HG03095 (cell line): ENCODE measurements around the gene PDLIM3.
"Not testable (repeated sequence)": the region's sequence is repeated elsewhere in the genome, so short reads cannot be mapped to it uniquely, and the experiment has no call there.

Experiments used
- ATAC-seq: cut with Tn5 transposase; IDR thresholded peaks from one replicate; pipeline ENCODE4 v1.9.1; 2021; ENCODE audit warnings: moderate library complexity; ENCODE audit not compliant: unreplicated experiment

The PDLIM3 gene, protein sequence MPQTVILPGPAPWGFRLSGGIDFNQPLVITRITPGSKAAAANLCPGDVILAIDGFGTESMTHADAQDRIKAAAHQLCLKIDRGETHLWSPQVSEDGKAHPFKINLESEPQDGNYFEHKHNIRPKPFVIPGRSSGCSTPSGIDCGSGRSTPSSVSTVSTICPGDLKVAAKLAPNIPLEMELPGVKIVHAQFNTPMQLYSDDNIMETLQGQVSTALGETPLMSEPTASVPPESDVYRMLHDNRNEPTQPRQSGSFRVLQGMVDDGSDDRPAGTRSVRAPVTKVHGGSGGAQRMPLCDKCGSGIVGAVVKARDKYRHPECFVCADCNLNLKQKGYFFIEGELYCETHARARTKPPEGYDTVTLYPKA

DNA sequence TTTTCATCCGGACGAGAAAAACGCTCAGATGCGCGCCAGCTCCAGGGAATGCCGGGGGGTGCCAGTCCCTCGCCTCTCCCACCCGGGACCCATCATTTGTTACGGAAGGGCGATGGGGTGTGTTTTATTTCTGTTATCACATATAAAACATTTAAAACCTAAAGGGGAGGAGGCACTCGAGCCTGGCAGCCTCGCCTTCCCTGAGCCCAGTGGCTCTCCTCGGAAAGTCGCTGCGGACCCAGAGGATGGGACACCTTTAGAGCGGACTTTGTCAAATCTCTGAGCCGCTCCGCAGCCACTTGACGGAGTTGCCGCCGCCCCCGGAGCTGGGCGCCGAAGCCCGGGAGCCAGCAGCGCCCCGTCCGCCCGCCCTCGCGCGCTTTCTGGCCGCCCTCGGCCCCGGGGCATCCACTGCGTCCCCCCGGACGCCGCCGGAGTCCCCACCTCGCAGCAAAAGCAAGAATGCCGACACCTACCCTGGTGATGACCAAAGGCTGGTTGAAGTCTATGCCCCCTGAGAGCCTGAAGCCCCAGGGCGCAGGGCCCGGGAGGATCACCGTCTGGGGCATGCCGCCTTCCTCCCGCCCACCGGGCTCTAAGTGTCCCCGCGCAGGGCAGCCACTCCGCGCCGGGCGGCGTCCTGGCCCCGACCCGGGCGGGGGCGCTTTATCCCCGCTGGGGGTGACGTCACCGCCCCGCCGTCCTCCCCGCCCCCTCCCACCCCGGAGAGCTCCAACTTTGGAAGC is at the start of gene PDLIM3:
PDLIM3 (minus strand) TSS at position 642 of the 746 bp plus-strand sequence; CDS start at position 569, 73 bp downstream.
- no peak for ATAC-seq

DNA sequence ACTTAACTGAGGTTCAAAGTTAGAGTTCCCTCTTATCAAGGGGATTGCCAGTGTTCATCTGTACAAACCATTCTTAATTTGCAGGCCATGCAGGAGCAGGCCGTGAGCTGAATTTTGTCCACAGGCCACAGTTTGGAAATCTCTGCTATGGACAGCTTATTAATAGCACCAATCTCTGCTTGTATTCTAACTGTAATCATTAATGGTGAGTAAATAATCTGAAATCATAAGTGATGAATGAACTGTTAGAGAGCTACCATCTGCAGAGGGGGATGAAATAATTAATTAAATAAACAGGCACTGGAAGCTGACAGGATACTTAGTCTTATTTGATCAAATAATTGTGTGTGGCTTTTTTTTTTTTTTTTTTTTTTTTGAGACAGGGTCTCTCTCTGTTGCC is 48.5 kb upstream of the PDLIM3 start:
- ATAC-seq: no peak

DNA sequence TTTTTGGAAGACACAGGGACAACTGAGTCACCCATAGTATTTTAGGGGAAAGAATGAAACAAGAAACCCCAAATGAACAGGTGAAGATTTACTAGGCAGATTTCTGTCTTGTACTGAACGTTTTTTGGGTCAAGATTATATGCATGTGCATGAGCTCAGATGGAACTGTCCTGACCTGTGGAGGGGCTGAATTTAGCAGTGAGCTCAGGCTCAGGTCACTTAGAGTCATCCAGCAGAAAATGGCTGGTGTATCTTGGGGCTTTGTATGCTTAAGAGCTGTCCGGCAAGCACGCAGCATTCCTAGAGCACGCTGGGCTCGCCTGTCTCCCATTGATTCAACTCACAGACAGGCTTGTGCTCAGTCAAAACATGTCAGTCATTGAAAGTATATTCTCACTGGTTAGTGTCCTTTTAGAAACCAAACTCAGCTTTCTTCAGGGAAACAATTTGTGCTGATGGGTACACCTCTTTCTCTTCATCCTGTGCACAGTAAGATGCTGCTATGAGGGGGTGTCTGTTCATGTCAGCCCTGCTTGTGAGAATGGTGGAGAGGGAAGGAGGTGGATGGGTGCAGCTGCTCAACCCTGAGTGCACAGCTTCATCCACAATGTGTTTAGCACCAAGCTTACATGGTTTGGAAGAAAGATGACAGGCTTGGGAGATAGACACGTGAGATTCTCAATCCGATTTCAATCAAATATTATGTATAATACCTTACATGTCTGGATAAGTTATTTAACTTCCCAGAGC is 47.5 kb upstream of the PDLIM3 start:
- no peak for ATAC-seq

DNA sequence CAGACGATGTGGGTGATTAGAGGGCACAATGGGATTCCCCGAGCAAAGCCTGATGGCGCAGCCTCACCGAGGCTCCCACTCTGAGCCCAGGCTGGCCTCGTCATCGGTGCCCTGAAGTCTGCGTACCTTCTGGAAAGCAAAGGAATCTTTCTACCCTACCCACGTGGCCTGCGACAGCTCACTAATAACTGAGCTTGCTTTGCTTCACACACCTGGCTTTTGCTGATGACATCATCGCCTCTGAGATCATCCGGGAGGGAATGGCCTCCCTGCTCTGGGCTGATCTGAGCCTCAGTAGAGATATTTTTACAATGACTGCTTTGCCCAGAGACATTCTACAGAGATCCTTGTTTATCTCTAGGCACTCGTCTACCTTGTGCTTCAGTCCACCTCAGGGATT is 45.4 kb upstream of the PDLIM3 start:
- no peak for ATAC-seq

DNA sequence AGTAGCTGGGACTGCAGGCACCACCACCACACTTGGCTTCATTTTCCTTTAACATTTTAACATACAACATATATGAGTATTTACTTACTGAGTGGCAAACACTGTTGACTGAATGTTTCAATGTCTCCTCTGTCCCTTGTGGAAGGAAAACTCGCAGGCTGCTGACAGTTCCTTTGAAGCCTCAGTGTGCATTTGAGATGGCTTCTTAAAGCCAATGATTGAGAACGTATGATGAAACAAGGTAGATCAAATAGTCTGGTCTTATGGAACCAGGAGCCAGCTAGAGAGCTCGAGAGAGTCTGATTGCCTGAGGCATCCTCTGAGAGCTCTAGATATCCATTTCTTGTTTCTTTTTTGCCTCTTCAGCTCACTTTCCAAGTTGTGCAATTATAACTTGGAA is 43.0 kb upstream of the PDLIM3 start:
- ATAC-seq: no peak

DNA sequence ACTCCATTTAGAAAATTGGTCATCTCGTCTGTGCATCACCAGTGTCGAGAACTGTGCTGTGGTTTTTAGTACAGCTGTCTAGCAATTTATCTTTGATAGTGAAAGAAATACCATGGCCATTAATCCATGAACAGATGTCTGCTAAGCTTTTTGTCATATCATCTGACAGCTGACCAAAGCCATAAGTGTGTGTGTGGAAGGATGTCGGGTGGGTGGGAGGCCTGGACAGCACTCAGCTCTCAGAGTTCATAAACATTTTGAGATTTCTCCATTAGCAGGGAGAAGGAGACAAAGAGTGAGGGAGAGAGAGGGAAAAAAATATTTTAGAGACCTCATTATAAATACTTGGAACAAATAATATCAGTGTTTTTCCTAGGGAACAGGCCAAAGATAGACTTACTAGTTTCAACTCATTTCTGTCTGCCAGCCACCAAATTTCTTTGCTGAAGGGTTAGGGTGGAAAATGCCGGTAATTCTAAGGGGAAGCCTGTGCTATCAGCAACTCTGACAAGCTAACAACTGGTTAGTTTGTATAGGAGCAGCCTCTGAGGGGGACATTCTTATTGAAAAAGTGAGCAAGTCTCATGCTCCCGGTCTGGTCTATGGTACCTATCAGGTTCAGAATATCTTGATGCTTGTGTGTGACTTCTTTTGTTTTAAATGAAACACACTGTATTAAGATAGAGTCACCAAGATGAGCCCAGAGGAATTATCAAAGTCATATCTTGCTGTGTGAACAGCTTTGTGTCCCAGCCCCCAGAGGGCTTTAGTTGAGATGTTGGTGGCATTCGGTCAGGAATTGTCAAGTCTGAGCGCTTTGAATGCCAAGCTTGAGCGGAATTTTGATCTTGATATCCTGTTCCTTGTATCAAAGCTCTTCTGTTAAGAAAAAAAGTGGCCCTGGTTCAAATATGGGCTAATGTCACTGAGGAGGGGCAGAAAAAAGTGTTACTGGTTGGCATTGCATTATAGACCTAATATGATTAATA is 41.9 kb upstream of the PDLIM3 start:
- no peak for ATAC-seq

DNA sequence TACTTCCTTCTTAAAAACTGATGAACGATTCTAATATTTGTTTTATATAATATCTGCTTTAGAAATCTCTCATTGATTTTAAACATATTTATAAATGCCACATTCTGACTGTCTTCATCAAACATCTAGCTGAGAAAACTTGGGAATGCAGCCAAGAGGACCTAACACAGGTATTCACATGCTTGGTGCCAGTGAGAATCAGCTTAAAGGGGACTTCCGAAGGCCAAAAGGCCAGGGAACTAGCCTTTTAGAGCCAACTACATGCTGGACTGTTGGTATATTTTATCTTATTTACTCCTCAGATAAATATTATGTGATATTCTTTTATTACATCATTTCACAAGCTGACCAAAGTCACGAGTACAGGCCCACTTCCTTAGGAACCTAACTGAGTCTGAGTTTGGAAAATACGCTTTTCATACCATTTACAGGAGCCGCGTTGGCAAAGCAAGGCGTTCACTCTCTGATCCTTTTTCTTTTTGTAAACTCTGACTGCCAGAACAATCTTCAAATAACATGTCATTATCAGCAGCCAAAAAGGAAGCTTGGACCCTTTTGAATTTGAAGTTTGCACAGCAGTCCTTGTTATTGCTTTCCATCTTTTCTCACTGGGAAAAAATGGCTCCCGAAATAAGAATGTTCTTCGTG is 41.1 kb upstream of the PDLIM3 start:
- ATAC-seq: no peak

DNA sequence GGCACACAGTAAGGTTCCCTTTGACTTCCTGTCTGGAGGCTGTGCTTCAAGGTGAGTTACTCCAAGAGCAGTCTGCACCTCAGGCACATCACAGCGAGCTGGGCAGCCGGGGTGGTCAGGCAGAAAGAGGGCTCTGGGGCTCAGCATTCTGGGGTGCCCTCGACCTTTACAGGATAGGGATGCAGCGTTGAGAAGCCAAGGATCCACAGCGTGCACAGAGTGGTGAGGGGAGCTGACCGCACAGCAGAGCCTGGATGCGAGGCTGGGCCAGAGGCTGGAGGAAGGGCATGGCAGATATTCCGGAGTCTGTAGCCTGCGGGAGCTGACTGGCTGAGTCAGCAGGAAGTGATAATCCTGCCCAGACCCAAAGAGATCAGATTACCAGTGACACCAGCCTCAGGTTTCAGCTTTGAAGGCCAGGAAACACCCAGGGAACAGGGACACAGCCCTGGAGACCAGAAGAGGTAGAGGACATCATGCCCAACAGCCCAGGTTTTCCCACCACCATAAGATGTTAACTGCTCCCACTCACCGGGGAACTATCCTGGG is 38.4 kb upstream of the PDLIM3 start:
- no peak for ATAC-seq

DNA sequence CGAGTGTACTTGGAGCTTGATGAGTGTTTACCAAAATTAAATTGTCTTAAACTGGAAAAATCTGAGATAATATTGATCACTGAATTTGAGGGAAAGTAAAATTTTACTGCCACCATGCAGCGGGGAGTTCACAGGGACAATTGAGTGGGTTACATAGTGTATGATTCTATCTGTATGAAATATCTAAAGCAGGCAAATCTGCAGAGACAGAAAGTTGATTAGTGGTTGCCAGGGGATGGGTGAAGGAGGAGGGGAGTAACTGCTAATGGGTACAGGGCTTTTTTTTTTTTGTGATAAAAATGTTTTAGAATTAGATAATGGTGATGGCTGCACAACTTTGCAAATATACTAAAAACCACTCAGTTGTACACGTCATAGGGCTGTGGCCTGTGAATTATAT is 35.4 kb upstream of the PDLIM3 start:
- no peak for ATAC-seq

DNA sequence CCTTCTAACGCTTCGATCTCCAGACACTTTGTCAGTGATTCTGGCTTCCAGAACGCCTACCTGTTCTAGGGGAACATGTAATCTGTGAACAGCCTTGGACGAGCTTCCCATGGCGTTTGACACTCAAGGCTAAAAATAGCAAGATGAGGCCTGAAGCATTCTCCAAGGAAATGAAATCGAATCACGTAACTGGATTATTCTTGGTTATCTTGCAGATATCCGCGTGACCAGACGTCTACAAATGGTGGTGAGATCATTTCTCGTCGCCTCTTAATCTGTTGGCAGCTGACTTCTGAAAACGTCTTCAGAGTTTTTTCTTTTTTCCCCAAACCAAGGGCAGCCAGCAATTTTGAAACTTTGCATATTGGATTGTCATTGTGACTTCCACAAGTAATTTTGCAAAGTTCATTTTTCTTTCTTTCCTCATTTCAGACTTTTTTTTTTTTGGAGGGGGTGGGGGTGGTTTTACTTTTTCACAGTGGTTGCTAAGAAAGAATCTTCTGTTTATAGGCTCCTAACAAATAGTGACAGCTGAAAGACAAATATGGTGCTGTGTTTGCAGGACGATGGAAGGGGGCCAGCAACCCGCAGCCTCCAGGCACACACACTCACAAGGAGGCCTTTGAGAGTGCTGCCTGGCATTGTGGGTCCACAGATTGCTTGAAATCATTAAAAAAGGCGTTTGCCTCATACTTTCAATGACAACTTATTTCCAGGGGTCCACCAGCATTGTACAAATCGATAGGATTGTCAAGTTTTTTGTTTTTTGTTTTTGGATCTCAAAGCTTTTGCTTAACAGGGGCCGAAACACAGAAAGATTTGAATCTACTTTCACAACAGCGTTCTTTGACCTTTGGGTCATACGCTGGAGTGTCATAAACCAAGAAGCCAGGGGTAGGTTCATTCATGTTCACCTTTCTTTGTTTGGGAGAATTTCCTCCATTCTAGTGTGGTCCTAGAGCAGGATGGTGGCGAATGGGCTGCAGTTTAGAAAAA is 32.4 kb upstream of the PDLIM3 start:
- ATAC-seq: no peak

DNA sequence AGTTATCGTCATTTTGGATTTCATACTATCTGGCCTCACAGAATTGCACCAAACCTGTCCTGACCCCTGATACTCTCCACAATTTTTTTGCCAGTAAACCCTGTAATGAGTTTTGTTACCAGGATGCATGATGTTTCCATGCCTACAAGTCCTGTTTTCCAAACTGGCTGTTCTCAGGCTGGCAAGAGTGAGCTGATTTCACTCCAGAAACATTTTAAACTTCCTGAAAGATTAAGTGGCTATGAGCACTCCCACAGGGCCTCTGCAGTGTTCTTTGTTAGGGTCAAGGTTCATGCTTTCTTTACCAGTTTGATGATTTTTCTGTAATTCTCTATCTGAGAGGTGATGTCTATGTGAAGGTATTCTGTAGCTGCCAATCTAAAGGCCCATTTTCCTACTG is 31.7 kb upstream of the PDLIM3 start:
- no peak for ATAC-seq

DNA sequence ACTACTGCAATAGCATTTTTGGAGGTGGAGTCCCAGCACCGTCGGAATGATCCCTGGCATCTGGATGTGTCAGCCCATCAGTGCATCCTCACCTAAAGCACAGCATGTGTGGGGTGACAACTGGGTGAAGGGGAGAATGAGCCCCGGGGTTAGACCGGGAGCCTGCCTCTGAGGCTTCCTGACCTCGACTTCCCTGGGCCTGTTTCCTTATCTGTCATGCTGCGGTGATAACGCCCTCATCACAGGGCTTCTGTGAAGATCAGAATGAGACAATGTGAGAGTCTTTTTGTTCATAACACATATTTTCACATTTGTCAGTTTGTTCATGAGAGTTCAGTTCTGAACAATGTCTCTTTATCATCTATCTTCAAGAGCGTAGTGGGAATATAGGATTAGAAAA is 31.1 kb upstream of the PDLIM3 start:
- no peak for ATAC-seq

DNA sequence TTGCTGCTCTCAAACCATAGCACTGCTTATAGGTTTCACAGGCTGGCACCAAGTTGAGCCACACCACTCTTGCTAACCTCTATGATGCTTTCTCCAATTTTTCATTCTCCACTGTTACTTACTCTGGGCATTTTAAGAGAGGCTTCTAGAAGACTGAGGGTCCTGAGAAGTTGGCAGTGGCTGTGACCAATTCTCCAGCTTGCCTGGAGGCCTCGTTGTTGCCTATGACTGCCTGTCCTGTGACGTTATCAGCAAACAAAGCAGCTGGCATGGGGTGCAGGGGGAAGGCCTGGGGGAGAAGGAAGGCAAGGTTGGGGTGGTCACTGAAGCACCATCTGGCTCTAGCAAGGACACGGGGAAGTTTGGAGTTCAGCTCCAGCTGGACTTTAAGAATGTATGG is 30.4 kb upstream of the PDLIM3 start:
- no peak for ATAC-seq

DNA sequence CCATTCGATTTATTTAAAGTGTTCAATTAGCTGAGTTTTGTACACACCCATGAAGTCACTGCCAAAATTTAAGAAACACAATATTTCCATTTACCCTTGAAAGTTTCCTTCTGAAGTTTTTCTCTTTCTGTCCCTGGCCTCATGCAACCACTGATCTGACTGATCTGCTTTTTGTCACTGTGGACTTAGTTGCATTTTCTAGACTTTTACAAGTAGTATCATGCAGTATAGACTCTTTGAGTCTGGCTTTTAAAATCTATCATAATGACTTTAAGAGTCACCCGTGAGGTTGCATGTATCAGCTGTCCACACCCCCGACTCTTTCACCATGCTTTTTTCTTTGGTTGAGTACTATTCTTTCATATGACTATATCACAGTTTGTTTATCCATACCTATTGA is 29.0 kb upstream of the PDLIM3 start:
- no peak for ATAC-seq

DNA sequence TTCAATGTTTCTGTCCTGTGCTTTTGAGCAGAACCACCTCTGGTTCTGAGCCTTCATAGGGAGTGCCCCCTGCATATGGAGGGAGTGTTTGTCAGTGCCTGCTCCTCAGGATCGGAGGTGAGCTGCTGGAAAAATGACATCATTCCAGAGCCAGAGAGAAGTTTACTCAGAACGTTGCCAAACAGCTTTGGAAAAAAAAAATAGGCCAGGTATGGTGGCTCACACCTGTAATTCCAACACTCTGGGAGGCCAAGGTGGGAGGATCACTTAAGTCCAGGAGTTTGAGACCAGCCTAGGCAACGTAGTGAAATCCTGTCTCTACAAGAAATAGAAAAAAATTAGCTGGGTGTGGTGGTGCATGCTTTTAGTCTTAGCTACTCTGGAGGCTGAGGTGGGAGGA is 27.2 kb upstream of the PDLIM3 start:
- ATAC-seq: no peak

DNA sequence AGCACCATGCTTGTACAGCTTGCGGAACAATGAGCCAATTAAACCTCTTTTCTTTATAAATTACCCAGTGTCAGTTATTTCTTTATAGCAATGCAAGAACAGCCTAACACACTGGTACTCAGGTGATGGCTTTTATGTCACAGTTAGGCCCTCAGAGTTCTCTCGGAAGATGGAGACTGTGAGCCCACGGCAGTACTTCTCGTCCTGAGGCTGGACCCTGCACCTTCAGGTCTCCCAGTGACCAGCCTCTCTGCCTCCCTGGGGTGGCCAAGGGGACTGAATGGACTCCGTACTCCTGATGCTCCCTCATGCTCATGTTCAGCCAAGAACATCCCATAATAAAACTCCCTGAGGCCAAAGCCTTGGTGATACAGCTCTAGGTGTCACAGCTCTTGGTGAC is 25.0 kb upstream of the PDLIM3 start:
- no peak for ATAC-seq

DNA sequence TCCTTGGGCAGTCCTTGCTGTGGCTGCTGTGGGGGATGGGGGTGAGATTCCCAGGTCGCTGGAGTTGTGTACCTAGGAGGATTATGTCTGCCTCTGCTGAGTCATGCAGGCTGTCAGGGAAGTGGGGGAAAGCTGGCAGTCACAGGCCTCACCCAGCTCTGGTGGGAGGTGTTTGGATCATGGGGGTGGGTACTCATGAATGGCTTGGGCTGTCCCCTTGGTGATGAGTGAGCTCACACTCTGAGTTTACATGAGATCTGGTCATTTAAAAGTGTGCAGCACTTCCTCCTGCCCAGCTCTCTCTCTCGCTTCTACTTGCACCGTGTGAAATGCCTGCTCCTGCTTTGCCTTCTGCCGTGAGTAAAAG is 24.6 kb upstream of the PDLIM3 start:
- no peak for ATAC-seq

DNA sequence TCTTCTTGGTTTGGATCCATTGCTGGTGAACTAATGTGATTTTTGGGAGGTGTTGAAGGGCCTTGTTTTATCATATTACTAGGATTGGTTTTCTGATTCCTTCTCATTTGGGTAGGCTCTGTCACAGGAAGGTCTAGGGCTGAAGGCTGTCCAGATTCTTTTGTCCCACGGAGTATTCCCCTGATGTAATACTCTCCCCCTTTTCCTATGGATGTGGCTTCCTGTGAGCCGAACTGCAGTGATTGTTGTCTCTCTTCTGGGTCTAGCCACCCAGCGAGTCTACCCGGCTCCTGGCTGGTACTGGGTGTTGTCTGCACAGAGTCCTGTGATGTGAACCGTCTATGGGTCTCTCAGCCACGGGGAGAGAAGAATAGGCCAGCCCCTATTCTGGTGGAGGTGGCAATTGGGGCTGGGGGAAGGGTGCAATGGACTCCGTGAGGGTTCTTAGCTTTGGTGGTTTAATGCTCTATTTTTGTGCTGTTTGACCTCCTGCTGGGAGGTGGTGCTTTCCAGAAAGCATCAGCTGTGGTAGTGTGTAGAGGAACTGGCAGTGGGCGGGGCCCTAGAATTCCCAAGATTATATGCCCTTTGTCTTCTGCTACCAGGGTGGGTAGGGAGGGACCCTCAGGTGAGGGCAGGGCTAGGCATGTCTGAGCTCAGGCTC is 24.1 kb upstream of the PDLIM3 start:
- not testable (repeated sequence) for ATAC-seq
